Measurements from ENCODE around the gene ACACA. TPM values are rescaled to one million over a fixed set of nuclear protein-coding genes. Genes with fewer than 3 reads are reported as not detected.

The ACACA gene
- total and polyA plus RNA-seq, 2 donors (not counting 1 experiment from before 2014, with no cell fraction given), result 45.2 to 123 TPM

DNA sequence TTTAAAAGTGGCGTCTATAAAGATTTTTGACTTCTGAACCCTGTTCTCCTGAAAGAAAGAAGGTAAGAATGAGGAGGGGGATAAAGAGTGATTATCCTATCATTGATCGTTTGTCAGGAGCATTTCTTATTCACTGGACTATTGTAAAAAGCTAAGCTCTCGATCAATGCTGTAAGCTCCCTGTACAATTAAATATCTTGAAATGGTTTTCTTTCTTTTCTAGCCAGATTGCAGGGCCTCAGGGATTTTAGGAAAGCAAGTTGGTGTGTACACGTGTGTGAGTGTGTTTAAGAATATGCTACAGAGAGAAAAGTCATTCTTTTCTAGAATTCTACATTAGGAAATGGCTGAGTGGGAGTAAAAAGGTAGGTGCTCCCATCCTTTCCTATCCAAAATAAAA lies 303.4 kb downstream of the ACACA start:
- TF ChIP-seq, protein P1, sequence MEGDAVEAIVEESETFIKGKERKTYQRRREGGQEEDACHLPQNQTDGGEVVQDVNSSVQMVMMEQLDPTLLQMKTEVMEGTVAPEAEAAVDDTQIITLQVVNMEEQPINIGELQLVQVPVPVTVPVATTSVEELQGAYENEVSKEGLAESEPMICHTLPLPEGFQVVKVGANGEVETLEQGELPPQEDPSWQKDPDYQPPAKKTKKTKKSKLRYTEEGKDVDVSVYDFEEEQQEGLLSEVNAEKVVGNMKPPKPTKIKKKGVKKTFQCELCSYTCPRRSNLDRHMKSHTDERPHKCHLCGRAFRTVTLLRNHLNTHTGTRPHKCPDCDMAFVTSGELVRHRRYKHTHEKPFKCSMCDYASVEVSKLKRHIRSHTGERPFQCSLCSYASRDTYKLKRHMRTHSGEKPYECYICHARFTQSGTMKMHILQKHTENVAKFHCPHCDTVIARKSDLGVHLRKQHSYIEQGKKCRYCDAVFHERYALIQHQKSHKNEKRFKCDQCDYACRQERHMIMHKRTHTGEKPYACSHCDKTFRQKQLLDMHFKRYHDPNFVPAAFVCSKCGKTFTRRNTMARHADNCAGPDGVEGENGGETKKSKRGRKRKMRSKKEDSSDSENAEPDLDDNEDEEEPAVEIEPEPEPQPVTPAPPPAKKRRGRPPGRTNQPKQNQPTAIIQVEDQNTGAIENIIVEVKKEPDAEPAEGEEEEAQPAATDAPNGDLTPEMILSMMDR (conservative IDR thresholded peaks at IDR 0.05 in 1 of 2, IDR thresholded peaks at IDR 0.05 in 1 of 2; ENCODE audit: low read depth in 1 of 2, low read length in 2 of 2), result no peak
- no peak for TF ChIP-seq EZH2 (IDR thresholded peaks at IDR 0.05; ENCODE audit: low read length, missing control alignments)
- Histone ChIP-seq H4K20me1 (ENCODE audit: control insufficient read depth, extremely low read depth, insufficient read depth, low read length) (no peaks in the 10 kb centered on the region), H3K4me2 (ENCODE audit: extremely low read depth, insufficient read depth, low read length) (no peak overlapping the region), H2AFZ (ENCODE audit: low read length) (no peak overlapping the region), H3K79me2 (ENCODE audit: control insufficient read depth, insufficient read depth, low read length) (no peaks in the 10 kb centered on the region), H3K9ac (ENCODE audit: insufficient read depth, low read length) (no peak overlapping the region), H3K36me3 (ENCODE audit: control insufficient read depth, insufficient read depth, low read length) (peaks cover 6% of the 10 kb centered on the region), H3K4me1 (ENCODE audit: control insufficient read depth, extremely low read depth, insufficient read depth, low read length) (no peaks in the 10 kb centered on the region), H3K9me3 (ENCODE audit: control insufficient read depth, insufficient read depth, low read depth, low read length) (no peaks in the 10 kb centered on the region), H3K27me3 (ENCODE audit: control insufficient read depth, insufficient read depth, low read length) (no peaks in the 10 kb centered on the region), H3K27ac (ENCODE audit: insufficient read depth, low read length) (no peak overlapping the region), H3K4me3 (replicated peaks in 1 of 4; ENCODE audit: control extremely low read depth in 1 of 4, insufficient read depth in 1 of 4, low read depth in 3 of 4, low read length in 4 of 4) (no peak overlapping the region)
- DNase-seq (ENCODE audit: low read depth in 2 of 2), result no peak

DNA sequence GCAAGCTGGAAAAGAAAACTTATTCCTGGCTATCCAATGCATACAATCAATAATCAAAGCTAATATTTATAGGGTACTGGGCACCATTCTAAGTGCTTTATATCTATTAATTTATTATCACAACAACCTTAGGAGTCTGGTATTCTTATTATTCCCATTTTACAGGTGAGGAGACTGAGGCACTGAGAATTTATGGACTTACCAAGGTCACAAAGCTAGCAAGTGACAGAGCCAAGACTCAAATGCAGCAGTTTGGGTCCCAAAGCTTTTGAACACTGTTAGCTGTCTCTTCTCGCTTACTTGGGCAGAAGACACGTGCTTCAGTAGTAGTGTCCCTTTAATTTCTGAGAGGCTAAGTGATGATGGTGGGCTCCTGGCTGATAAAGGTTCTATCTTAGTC lies 305.3 kb downstream of the ACACA start:
- Histone ChIP-seq H3K27me3 (ENCODE audit: control insufficient read depth, insufficient read depth, low read length) (no peaks in the 10 kb centered on the region), H3K27ac (ENCODE audit: insufficient read depth, low read length) (no peak overlapping the region), H3K79me2 (ENCODE audit: control insufficient read depth, insufficient read depth, low read length) (no peaks in the 10 kb centered on the region), H3K9me3 (ENCODE audit: control insufficient read depth, insufficient read depth, low read depth, low read length) (no peaks in the 10 kb centered on the region), H3K4me1 (ENCODE audit: control insufficient read depth, extremely low read depth, insufficient read depth, low read length) (no peaks in the 10 kb centered on the region), H3K4me2 (ENCODE audit: extremely low read depth, insufficient read depth, low read length) (no peak overlapping the region), H2AFZ (ENCODE audit: low read length) (no peak overlapping the region), H3K36me3 (ENCODE audit: control insufficient read depth, insufficient read depth, low read length) (peaks cover 19% of the 10 kb centered on the region), H3K9ac (ENCODE audit: insufficient read depth, low read length) (no peak overlapping the region), H4K20me1 (ENCODE audit: control insufficient read depth, extremely low read depth, insufficient read depth, low read length) (no peaks in the 10 kb centered on the region), H3K4me3 (replicated peaks in 1 of 4; ENCODE audit: control extremely low read depth in 1 of 4, insufficient read depth in 1 of 4, low read depth in 3 of 4, low read length in 4 of 4) (no peak overlapping the region)
- no peak for TF ChIP-seq EZH2 (IDR thresholded peaks at IDR 0.05; ENCODE audit: low read length, missing control alignments)
- TF ChIP-seq, protein P1 (conservative IDR thresholded peaks at IDR 0.05 in 1 of 2, IDR thresholded peaks at IDR 0.05 in 1 of 2; ENCODE audit: low read depth in 1 of 2, low read length in 2 of 2), result no peak
- no peak for DNase-seq (ENCODE audit: low read depth in 2 of 2)

DNA sequence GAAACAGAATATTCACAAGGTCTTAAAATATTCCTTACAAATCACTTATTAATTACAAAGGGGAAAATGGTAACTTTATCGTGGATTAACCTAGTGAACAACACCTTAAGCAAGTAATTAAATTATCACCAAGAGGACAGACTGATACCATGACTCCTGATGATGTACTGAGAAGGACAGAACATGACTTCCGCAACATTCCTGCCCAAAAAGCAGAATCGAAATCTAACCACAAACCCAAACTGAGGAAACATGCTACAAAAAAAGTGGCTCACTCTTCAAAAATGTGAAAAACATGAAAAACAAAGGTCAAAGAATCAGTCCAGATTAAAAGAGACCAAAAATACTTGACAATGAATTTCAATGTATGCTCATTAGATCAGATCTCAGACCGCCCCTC lies 306.4 kb downstream of the ACACA start:
- H2AFZ ChIP-seq (ENCODE audit: low read length), result no peak overlapping the region
- H3K4me1 ChIP-seq (ENCODE audit: control insufficient read depth, extremely low read depth, insufficient read depth, low read length), result no peaks in the 10 kb centered on the region
- no peaks in the 10 kb centered on the region for H3K27me3 ChIP-seq (ENCODE audit: control insufficient read depth, insufficient read depth, low read length)
- H3K36me3 ChIP-seq (ENCODE audit: control insufficient read depth, insufficient read depth, low read length), result peaks cover 24% of the 10 kb centered on the region
- no peaks in the 10 kb centered on the region for H3K79me2 ChIP-seq (ENCODE audit: control insufficient read depth, insufficient read depth, low read length)
- TF ChIP-seq EZH2 (IDR thresholded peaks at IDR 0.05; ENCODE audit: low read length, missing control alignments), result no peak
- TF ChIP-seq, protein P1 (conservative IDR thresholded peaks at IDR 0.05 in 1 of 2, IDR thresholded peaks at IDR 0.05 in 1 of 2; ENCODE audit: low read depth in 1 of 2, low read length in 2 of 2), result no peak
- H3K9ac ChIP-seq (ENCODE audit: insufficient read depth, low read length), result no peak overlapping the region
- peak in 1 of 2 donors; percentile 38 for DNase-seq (ENCODE audit: low read depth in 2 of 2)
- H3K4me2 ChIP-seq (ENCODE audit: extremely low read depth, insufficient read depth, low read length), result no peak overlapping the region
- H4K20me1 ChIP-seq (ENCODE audit: control insufficient read depth, extremely low read depth, insufficient read depth, low read length), result no peaks in the 10 kb centered on the region
- H3K27ac ChIP-seq (ENCODE audit: insufficient read depth, low read length), result no peak overlapping the region
- H3K9me3 ChIP-seq (ENCODE audit: control insufficient read depth, insufficient read depth, low read depth, low read length), result no peaks in the 10 kb centered on the region
- no peak overlapping the region for H3K4me3 ChIP-seq (replicated peaks in 1 of 4; ENCODE audit: control extremely low read depth in 1 of 4, insufficient read depth in 1 of 4, low read depth in 3 of 4, low read length in 4 of 4)

Data from fibroblast of lung (primary cell).